AG04450 (cell line): ENCODE results near the gene PRSS3. TPM values are rescaled to one million over a fixed set of nuclear protein-coding genes. Genes with fewer than 3 reads are reported as not detected.
A peak's percentile ranks its signal among the peaks of the same experiment; 100 is the strongest.

ENCODE experiments used
- CTCF ChIA-PET: fragments of 300-600, 350-600 bp; formaldehyde crosslinking; extraction: SDS; loops from one replicate; lab custom pipeline; 2022; ENCODE audit warnings: antibody characterized with exemption, inconsistent platforms; lab: Charles Lee
- POLR2A ChIA-PET: fragments of 350-600 bp; formaldehyde crosslinking; extraction: SDS; loops from one replicate; lab custom pipeline; 2021; ENCODE audit warnings: antibody characterized with exemption, inconsistent platforms; lab: Yijun Ruan, JAX
- DNase-seq: peaks from one replicate; pipeline ENCODE4 v3.0.0-alpha.2; 2011; ENCODE audit warnings: low read depth, low spot score
- H3K27ac ChIP-seq: one replicate; pipeline ENCODE4 v1.5.1; 2012; ENCODE audit warnings: low read depth, low read length, control low read depth
- H3K27me3 ChIP-seq: one replicate; pipeline ENCODE4 v1.6.0; 2012; ENCODE audit warnings: low read length; ENCODE audit not compliant: control insufficient read depth, insufficient read depth
- H3K4me3 ChIP-seq: 2 replicates; pipeline ENCODE4 v1.5.1; 2011; ENCODE audit warnings: mild to moderate bottlenecking, low read depth, low read length, control low read depth
- H3K9me3 ChIP-seq: 2 replicates; pipeline ENCODE4 v1.5.1; 2012; ENCODE audit warnings: low read length; ENCODE audit not compliant: control insufficient read depth, insufficient read depth
- polyA plus RNA-seq: library from polyadenylated mRNA; depleted of rRNA; stranded (reverse); fragments of >200 nt; gene quantifications from 2 replicates; pipeline ENCODE4 v1.2.3, GENCODE V29; 2011
- TF ChIP-seq, protein P1 (sequence below): IDR thresholded peaks from 2 replicates; pipeline ENCODE4 v1.5.1; 2011; ENCODE audit warnings: low read depth, low read length, control low read depth, inconsistent platforms

PRSS3 gene
- polyA plus RNA-seq, 1 experiment = 0.64 TPM

DNA sequence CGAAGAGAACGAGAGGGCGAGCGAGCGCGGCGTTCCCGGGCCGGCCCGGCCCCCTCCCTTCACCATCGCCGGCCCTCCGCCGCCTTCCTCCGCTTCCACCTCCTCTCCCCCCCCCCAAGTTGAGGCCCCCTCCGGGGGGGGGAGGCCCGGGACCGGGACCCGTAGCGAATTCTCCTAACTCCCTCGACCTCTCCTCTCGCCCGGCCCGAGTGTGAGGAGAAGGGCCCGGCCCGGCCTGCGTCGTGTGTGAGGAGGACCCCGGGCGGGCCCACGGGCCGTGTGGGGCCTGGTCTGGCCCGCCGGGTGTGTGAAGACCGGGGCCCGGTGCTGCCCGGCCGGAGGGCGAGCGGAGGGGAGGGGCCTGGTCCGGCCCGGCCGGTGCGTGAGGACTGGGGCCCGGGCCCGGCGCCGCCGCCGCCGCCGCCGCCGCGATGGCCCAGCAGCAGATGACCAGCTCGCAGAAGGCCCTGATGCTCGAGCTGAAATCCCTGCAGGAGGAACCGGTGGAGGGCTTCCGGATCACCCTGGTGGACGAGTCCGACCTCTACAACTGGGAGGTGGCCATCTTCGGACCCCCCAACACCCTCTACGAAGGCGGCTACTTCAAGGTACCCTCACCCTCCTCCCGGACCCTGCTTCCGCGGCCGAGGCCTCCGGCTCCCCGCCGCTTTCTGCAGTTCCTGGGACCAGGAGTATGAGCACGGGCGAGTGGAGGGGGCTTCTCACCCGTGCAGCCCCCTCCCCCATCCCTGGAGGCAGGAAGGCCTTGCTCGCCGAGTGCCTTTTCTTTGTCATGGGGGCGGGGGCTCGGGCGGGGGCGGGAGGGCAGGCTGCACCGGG lies 22.2 kb downstream of the PRSS3 start:
- Histone ChIP-seq H3K27me3 (no peaks in the 10 kb centered on the region), H3K4me3 (peak overlapping the region; percentile 88), H3K27ac (peak overlapping the region; percentile 91), H3K9me3 (no peaks in the 10 kb centered on the region)
- ChIA-PET POLR2A (interaction anchor here (0.6 to 0.7 kb wide), 3 partner anchors 33 to 95 kb away, joined by 6 to 10 read pairs (median 7); no protein-coding TSS in a partner anchor), CTCF (interaction anchor here (1.2 kb wide), 1 partner anchor 11 kb away, joined by 3 read pairs; no protein-coding TSS in a partner anchor)
- no peak for DNase-seq
- TF ChIP-seq, protein P1, sequence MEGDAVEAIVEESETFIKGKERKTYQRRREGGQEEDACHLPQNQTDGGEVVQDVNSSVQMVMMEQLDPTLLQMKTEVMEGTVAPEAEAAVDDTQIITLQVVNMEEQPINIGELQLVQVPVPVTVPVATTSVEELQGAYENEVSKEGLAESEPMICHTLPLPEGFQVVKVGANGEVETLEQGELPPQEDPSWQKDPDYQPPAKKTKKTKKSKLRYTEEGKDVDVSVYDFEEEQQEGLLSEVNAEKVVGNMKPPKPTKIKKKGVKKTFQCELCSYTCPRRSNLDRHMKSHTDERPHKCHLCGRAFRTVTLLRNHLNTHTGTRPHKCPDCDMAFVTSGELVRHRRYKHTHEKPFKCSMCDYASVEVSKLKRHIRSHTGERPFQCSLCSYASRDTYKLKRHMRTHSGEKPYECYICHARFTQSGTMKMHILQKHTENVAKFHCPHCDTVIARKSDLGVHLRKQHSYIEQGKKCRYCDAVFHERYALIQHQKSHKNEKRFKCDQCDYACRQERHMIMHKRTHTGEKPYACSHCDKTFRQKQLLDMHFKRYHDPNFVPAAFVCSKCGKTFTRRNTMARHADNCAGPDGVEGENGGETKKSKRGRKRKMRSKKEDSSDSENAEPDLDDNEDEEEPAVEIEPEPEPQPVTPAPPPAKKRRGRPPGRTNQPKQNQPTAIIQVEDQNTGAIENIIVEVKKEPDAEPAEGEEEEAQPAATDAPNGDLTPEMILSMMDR = peak; percentile 43

DNA sequence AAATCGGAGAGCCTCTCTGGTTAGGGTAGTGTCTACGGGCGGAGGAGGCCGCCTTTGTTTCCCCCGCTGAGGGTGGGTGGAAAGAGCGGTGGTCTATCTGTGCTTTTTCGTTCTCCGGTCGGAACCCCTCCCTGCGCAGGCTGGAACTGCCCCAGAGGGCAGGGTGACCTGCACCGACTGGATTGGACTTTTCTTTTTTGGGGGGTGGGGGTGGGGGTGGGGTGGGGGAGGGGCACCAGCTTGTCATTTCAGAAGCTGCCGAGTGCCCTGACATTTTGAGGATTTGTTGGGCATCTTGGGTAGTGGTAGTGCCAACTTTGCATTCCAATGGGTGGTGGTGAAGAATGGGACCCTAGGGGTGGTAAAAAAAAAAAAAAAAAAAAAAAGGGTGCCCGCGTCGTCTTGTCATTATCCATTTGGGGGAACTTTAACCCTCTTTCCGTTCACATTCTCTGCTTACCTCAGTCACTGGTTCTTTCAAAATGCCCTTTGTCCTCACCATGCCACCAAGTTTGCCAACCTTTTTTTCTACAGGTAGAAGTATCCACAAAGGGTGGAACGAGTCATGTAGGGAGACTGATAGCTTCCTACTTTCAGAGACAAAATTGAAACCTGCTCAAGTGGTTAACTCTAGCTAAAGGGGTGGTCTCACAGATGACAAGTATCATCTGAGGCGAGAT lies 22.9 kb downstream of the PRSS3 start:
- H3K4me3 ChIP-seq = peak overlapping the region; percentile 88
- DNase-seq = no peak
- ChIA-PET CTCF (interaction anchor here (0.7 to 1.2 kb wide), 2 partner anchors 10 to 59 kb away, joined by 3 read pairs; no protein-coding TSS in a partner anchor), POLR2A (interaction anchor here (0.6 to 0.7 kb wide), 4 partner anchors 34 to 163 kb away, joined by 3 to 10 read pairs (median 6); no protein-coding TSS in a partner anchor)
- H3K27ac ChIP-seq = peak overlapping the region; percentile 61
- TF ChIP-seq, protein P1 = no peak
- H3K9me3 ChIP-seq = no peaks in the 10 kb centered on the region
- no peaks in the 10 kb centered on the region for H3K27me3 ChIP-seq

DNA sequence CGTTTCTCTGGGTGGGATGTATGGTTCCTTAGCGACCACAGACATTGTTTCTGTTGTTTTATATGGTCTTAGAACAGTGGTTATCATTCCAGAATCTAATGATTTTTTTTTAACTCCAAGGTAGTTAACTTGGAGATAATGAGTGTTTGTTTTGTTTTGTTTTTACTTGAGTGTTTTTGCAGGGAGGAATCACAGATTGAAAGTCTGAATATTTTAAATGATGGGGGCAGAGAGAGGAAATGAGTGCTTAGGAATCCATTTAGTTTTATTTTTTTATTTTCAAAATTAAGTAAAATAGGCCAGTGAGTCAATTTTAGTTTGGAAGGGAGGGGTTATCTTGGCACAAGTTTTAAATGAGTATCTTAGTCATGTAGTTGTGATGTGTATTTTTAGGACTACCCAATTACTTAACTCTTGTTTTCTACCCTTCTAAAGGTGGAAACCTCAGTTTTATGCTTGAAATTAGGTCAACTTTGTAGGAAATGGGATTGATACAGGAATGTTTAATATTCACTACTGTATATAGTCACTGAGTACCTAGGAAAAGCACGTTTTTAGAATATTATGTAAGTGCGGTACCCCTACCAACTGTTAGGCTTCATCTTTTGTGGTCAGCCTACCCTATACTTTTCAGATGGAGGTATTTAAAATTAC lies 23.6 kb downstream of the PRSS3 start:
- no peak for DNase-seq
- CTCF ChIA-PET = interaction anchor here (0.7 kb wide), 1 partner anchor 59 kb away, joined by 3 read pairs; no protein-coding TSS in a partner anchor
- H3K27me3 ChIP-seq = no peaks in the 10 kb centered on the region
- TF ChIP-seq, protein P1 = no peak
- H3K9me3 ChIP-seq = no peaks in the 10 kb centered on the region
- POLR2A ChIA-PET = interaction anchor here (0.6 kb wide), 2 partner anchors 68 to 162 kb away, joined by 3 to 8 read pairs; no protein-coding TSS in a partner anchor
- peak overlapping the region; percentile 88 for H3K4me3 ChIP-seq
- no peak overlapping the region for H3K27ac ChIP-seq

DNA sequence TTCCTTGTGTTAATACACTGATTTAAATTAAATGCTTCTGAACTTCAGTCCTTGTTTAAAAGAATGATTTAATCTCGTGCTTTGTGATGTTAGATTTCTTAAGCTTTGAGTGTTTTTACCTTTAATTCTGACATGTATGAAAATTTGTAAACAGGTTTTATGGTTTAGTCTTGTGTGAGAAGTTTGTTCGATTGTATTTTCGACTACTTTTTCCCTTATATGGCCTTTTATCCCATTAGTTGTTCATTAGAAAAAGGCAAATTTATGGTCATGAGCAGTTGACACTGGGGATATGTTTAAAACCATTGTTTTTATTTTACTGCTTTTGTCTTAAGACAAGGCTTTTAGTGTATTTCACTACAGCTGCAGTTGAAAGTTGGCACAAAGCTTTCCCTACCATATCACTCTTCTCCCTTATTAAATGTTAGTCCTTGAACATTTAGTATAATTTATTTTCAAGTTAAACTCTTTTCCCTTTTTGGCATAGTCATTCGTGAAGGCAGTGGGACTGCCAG lies 24.9 kb downstream of the PRSS3 start:
- Histone ChIP-seq H3K4me3 (peak overlapping the region; percentile 0; the same call in 1 of the 2 replicates), H3K9me3 (no peaks in the 10 kb centered on the region), H3K27ac (no peak overlapping the region), H3K27me3 (no peaks in the 10 kb centered on the region)
- CTCF ChIA-PET = interaction anchor here (1.1 kb wide), 1 partner anchor 42 kb away, joined by 6 read pairs; no protein-coding TSS in a partner anchor
- TF ChIP-seq, protein P1 = no peak
- POLR2A ChIA-PET = no interaction called here
- no peak for DNase-seq
